ENCODE measurements around the gene LBP.

Gene LBP

GRCh38 chr20:38325905-38326304 lies 20.4 kb upstream of the LBP start:
- DNase-seq (ENCODE audit: low read depth), result no peak
- TF ChIP-seq CTCF (IDR thresholded peaks at IDR 0.05; ENCODE audit: control insufficient read depth, insufficient read depth, low read depth, low read length, missing control alignments), result no peak
- no peak overlapping the region for H3K4me3 ChIP-seq (ENCODE audit: control insufficient read depth, low read depth, low read length)

DNA sequence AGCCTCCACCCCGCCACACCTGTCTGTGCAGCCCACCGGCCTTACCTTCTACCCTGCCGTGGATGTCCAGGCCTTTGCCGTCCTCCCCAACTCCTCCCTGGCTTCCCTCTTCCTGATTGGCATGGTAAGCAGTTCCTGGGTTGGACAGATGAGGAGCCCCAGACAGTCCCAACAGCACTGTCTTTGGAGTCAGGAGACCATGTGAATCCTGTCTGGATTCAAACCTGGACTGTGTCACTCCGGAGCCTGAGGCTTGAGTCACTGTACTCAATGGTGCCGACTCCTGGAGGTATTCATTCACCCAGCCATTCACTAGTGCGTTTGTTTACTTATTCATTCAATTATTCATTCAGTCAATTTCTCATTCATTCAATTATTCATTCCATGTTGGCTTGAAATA lies 20.0 kb upstream of the LBP start:
- TF ChIP-seq CTCF (IDR thresholded peaks at IDR 0.05; ENCODE audit: control insufficient read depth, insufficient read depth, low read depth, low read length, missing control alignments), result no peak
- DNase-seq (ENCODE audit: low read depth), result no peak
- H3K4me3 ChIP-seq (ENCODE audit: control insufficient read depth, low read depth, low read length), result no peak overlapping the region

- TF ChIP-seq CTCF (IDR thresholded peaks at IDR 0.05; ENCODE audit: control insufficient read depth, insufficient read depth, low read depth, low read length, missing control alignments), result no peak
- no peak overlapping the region for H3K4me3 ChIP-seq (ENCODE audit: control insufficient read depth, low read depth, low read length)
- DNase-seq (ENCODE audit: low read depth), result no peak
These were observed 15.6 kb upstream of the LBP start for GRCh38 chr20:38330638-38331037.

DNA sequence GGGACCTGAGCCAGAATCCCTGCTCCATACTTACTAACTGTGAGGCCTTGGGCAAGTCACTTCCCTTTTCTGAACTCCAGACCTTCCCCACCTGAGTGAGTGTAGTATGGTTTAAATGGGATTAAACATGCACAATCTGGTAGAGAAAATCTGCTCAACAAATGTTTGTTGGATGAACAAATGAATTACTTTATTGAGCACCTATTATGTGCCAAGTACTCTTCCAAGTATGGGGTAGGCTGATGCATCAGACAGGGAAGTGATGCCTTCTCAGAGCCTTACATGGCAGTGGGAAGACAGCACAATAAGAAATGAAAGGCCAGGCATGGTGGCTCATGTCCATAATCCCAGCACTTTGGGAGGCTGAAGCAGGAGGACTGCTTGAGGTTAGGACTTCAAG lies 15.0 kb upstream of the LBP start:
- no peak for TF ChIP-seq CTCF (IDR thresholded peaks at IDR 0.05; ENCODE audit: control insufficient read depth, insufficient read depth, low read depth, low read length, missing control alignments)
- no peak overlapping the region for H3K4me3 ChIP-seq (ENCODE audit: control insufficient read depth, low read depth, low read length)
- DNase-seq (ENCODE audit: low read depth), result no peak

DNA sequence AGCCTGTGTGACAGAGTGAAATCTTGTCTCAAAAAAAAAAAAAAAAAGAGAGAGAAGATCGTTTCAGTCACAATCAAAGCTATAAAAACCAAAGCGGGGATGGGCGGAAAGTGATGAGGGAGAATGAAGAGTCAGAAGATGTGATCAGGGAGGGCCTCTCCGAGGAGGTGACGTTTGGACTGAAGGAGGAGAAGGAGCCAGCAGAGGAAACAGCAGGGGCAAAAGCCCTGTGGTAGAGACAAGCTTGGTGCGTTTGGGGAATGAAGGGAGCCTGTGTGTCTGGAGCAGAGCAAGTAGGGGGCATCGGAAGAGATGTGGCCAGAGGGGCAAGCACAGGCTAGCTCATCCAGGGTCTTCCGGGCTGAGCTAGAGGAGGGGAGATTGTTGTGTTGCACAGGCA lies 14.5 kb upstream of the LBP start:
- no peak for TF ChIP-seq CTCF (IDR thresholded peaks at IDR 0.05; ENCODE audit: control insufficient read depth, insufficient read depth, low read depth, low read length, missing control alignments)
- DNase-seq (ENCODE audit: low read depth), result no peak

GRCh38 chr20:38334016-38334415 lies 12.3 kb upstream of the LBP start:
- H3K4me3 ChIP-seq (ENCODE audit: control insufficient read depth, low read depth, low read length), result no peak overlapping the region
- DNase-seq (ENCODE audit: low read depth), result no peak
- TF ChIP-seq CTCF (IDR thresholded peaks at IDR 0.05; ENCODE audit: control insufficient read depth, insufficient read depth, low read depth, low read length, missing control alignments), result no peak

More for the DNA sequence above, 14.5 kb upstream of the LBP start:
- H3K4me3 ChIP-seq (ENCODE audit: control insufficient read depth, low read depth, low read length), result no peak overlapping the region

DNA sequence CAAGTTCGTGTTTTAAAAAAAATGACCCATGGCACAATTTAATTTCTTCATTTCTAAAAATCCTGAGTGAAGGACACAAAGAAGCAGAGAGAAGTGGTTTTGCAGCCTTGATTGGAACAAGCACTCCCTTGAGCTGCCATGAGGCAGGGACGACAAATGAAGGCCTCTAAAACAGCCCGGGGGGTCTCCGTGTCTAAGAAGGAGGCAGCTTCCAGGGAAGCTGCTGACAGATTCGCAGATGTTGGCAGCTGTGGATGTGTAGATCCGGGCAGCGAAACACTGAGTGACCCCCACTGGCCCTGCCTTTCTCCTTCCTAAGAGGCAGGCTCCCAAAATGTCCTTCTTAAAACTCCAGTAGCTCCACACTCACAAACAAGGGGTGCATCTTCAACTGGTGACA lies 9.6 kb upstream of the LBP start:
- DNase-seq (ENCODE audit: low read depth), result no peak
- H3K4me3 ChIP-seq (ENCODE audit: control insufficient read depth, low read depth, low read length), result no peak overlapping the region
- TF ChIP-seq CTCF (IDR thresholded peaks at IDR 0.05; ENCODE audit: control insufficient read depth, insufficient read depth, low read depth, low read length, missing control alignments), result no peak
